Measurements from ENCODE around the gene PSMB7. TPM values are rescaled to one million over a fixed set of nuclear protein-coding genes. Genes with fewer than 3 reads are reported as not detected.

PSMB7 gene
- total RNA-seq, 4 donors from 2014 or later: 149 to 187 (median 165) TPM

- TF ChIP-seq, protein P1, sequence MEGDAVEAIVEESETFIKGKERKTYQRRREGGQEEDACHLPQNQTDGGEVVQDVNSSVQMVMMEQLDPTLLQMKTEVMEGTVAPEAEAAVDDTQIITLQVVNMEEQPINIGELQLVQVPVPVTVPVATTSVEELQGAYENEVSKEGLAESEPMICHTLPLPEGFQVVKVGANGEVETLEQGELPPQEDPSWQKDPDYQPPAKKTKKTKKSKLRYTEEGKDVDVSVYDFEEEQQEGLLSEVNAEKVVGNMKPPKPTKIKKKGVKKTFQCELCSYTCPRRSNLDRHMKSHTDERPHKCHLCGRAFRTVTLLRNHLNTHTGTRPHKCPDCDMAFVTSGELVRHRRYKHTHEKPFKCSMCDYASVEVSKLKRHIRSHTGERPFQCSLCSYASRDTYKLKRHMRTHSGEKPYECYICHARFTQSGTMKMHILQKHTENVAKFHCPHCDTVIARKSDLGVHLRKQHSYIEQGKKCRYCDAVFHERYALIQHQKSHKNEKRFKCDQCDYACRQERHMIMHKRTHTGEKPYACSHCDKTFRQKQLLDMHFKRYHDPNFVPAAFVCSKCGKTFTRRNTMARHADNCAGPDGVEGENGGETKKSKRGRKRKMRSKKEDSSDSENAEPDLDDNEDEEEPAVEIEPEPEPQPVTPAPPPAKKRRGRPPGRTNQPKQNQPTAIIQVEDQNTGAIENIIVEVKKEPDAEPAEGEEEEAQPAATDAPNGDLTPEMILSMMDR (IDR thresholded peaks at IDR 0.05): no peak
- no peak for TF ChIP-seq POLR2A (IDR thresholded peaks at IDR 0.05)
- no peak overlapping the region for H3K4me3 ChIP-seq (ENCODE audit: low read depth, poor library complexity, severe bottlenecking)
- 32 to 39% methylated on average over 21 to 71 of the region's 85 CpGs for WGBS, 2 donors
- no peak for DNase-seq (ENCODE audit: low spot score in 2 of 2)
- intact Hi-C loops (cut with DNase I; ENCODE audit: low total_unique reads): no loop called here
Observed at GRCh38 chr9:124452841-124453585, 37.8 kb upstream of the PSMB7 start.

DNA sequence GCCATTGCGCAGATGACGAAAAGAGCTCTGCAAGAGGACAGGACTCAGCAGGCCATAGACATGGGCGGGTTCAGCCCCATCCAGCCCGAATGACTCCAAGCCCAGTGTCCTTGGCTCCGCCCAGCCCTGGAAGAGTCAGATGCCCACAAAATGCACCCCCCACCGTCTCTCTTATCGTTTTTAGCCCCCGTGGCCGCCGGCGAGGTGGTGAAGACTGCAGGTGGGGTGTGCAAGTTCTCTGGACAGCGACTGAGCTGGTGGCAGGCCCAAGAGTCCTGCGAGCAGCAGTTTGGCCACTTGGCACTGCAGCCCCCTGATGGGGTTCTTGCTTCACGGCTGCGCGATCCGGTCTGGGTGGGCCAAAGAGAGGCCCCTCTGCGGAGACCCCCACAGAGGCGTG, 37.1 kb upstream of the PSMB7 start:
- TF ChIP-seq POLR2A (IDR thresholded peaks at IDR 0.05): no peak
- TF ChIP-seq, protein P1 (IDR thresholded peaks at IDR 0.05): no peak
- DNase-seq (ENCODE audit: low spot score in 2 of 2): no peak
- WGBS, 2 donors: 75 to 83% methylated on average over 19 of the region's 19 CpGs
- intact Hi-C loops (cut with DNase I; ENCODE audit: low total_unique reads): no loop called here
- no peak overlapping the region for H3K4me3 ChIP-seq (ENCODE audit: low read depth, poor library complexity, severe bottlenecking)

DNA sequence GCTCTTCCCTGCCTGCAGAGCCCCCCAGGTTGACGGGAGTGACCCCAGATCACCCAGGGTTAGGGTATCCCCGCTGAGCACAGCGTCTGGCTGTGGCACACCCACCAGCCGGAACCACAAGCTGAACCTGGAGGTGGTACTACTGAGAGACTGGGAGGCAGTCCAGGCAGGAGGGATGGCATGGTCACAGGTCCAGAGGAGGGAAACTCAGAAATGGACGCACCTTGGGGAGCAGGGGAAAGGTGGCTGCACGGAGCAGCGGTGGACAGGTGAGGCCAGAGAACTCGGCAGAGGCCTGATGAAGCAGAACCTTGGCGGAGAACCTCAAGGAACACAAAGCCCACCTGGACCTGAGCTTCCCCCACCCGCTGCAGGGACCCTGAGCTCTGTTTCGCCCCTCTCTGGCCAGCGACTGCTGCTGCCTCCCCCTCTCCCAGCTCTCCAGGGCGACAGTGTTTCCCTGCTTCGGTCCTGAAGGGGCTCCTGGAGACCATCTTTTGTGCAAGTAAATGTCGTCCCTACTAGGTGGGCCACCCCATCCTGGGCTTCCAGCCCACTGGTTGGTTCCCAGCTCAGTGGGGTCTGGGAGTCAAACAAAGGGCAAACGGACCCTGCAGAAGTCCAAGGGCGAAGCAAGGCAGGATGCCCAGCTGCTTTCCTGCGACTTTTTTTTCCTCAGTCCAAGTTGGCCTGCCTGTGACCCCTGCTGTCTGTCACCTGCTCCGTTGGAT, 35.9 kb upstream of the PSMB7 start:
- H3K4me3 ChIP-seq (ENCODE audit: low read depth, poor library complexity, severe bottlenecking): no peak overlapping the region
- DNase-seq (ENCODE audit: low spot score in 2 of 2): no peak
- WGBS, 2 donors: 57 to 58% methylated on average over 19 of the region's 19 CpGs
- intact Hi-C loops (cut with DNase I; ENCODE audit: low total_unique reads): no loop called here
- no peak for TF ChIP-seq POLR2A (IDR thresholded peaks at IDR 0.05)
- TF ChIP-seq, protein P1 (IDR thresholded peaks at IDR 0.05): no peak

- intact Hi-C loops (cut with DNase I; ENCODE audit: low total_unique reads): no loop called here
- no peak for TF ChIP-seq POLR2A (IDR thresholded peaks at IDR 0.05)
- TF ChIP-seq, protein P1 (IDR thresholded peaks at IDR 0.05): no peak
- H3K4me3 ChIP-seq (ENCODE audit: low read depth, poor library complexity, severe bottlenecking): no peak within 1 kb of the TSS
- 7% methylated on average over 35 to 39 of the region's 41 CpGs for WGBS, 2 donors
- DNase-seq (ENCODE audit: low spot score in 2 of 2): no peak
Observed at GRCh38 chr9:124450241-124450924, 35.1 kb upstream of the PSMB7 start, which contains the start of gene ADGRD2. Gene ADGRD2, plus strand, starts transcription at chr9:124450451. Its CDS starts 1,216 bp downstream, at chr9:124451667.

- no peak overlapping the region for H3K4me3 ChIP-seq (ENCODE audit: low read depth, poor library complexity, severe bottlenecking)
- 89 to 92% methylated on average over 13 of the region's 13 CpGs for WGBS, 2 donors
- TF ChIP-seq, protein P1 (IDR thresholded peaks at IDR 0.05): no peak
- TF ChIP-seq POLR2A (IDR thresholded peaks at IDR 0.05): no peak
- intact Hi-C loops (cut with DNase I; ENCODE audit: low total_unique reads): no loop called here
- no peak for DNase-seq (ENCODE audit: low spot score in 2 of 2)
Observed at GRCh38 chr9:124449381-124450151, 34.3 kb upstream of the PSMB7 start.

Data from lower leg skin (tissue), 4 donors.